ENCODE data around the gene MICOS13. TPM values are rescaled to one million over a fixed set of nuclear protein-coding genes. Genes with fewer than 3 reads are reported as not detected.

Gene MICOS13
- total RNA-seq, 1 donor from 2014 or later: 48.0 TPM

DNA sequence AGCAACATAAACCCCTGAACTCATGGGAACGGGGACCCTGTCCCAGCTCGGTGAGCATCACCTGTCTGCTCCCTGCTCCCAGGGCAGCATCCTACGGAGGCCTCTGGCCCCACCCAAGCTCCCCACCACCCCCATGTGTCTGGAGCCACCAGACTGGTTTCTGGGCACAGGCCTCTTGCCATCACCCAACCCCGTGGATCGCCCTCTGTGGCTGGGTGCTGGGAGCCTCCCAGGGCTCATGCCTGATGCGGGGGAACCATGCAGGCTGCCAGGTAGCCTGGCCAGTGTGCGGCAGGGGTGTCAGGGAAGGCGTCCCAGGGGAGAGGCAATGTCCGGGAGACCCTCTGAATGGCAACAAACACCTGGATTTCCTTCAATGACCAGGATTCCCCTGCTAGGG, 2.7 kb downstream of the MICOS13 start:
- DNase-seq (ENCODE audit: low read depth) (no peak), FAIRE-seq (no peak)
- peaks cover 5% of the 10 kb centered on the region for H3K36me3 Mint-ChIP-seq (ENCODE audit: low read depth, unreplicated experiment)
- Histone ChIP-seq H3K9ac (ENCODE audit: low read length) (no peak overlapping the region), H3K4me2 (ENCODE audit: low read length) (no peak overlapping the region), H3K36me3 (ENCODE audit: insufficient read depth, low read length) (no peaks in the 10 kb centered on the region), H2AFZ (ENCODE audit: low read depth, low read length) (no peak overlapping the region), H3K4me3 (ENCODE audit: insufficient read depth, low read depth, low read length) (no peak overlapping the region), H3K79me2 (ENCODE audit: insufficient read depth, low read length) (peaks cover 12% of the 10 kb centered on the region), H3K9me3 (ENCODE audit: insufficient read depth, low read depth, low read length) (no peaks in the 10 kb centered on the region), H4K20me1 (ENCODE audit: insufficient read depth, low read length) (peaks cover 6% of the 10 kb centered on the region), H3K27me3 (ENCODE audit: insufficient read depth, low read length) (no peaks in the 10 kb centered on the region), H3K27ac (ENCODE audit: low read depth, low read length) (no peak overlapping the region), H3K4me1 (ENCODE audit: insufficient read depth, low read length) (no peaks in the 10 kb centered on the region)
- H3K9me3 Mint-ChIP-seq (ENCODE audit: unreplicated experiment): no peaks in the 10 kb centered on the region
- no peaks in the 10 kb centered on the region for H3K27me3 Mint-ChIP-seq (ENCODE audit: low read depth, unreplicated experiment)
- H3K4me3 Mint-ChIP-seq (ENCODE audit: unreplicated experiment): peak overlapping the region; percentile 57
- H3K4me1 Mint-ChIP-seq (ENCODE audit: low read depth, unreplicated experiment): peaks cover 4% of the 10 kb centered on the region
- no peak overlapping the region for H3K27ac Mint-ChIP-seq (ENCODE audit: unreplicated experiment)
- TF ChIP-seq, protein P1, sequence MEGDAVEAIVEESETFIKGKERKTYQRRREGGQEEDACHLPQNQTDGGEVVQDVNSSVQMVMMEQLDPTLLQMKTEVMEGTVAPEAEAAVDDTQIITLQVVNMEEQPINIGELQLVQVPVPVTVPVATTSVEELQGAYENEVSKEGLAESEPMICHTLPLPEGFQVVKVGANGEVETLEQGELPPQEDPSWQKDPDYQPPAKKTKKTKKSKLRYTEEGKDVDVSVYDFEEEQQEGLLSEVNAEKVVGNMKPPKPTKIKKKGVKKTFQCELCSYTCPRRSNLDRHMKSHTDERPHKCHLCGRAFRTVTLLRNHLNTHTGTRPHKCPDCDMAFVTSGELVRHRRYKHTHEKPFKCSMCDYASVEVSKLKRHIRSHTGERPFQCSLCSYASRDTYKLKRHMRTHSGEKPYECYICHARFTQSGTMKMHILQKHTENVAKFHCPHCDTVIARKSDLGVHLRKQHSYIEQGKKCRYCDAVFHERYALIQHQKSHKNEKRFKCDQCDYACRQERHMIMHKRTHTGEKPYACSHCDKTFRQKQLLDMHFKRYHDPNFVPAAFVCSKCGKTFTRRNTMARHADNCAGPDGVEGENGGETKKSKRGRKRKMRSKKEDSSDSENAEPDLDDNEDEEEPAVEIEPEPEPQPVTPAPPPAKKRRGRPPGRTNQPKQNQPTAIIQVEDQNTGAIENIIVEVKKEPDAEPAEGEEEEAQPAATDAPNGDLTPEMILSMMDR (IDR thresholded peaks at IDR 0.05; ENCODE audit: insufficient read depth, low read depth, low read length): no peak
- no peak for TF ChIP-seq EZH2 (IDR thresholded peaks at IDR 0.05; ENCODE audit: insufficient read depth, low read length)

DNA sequence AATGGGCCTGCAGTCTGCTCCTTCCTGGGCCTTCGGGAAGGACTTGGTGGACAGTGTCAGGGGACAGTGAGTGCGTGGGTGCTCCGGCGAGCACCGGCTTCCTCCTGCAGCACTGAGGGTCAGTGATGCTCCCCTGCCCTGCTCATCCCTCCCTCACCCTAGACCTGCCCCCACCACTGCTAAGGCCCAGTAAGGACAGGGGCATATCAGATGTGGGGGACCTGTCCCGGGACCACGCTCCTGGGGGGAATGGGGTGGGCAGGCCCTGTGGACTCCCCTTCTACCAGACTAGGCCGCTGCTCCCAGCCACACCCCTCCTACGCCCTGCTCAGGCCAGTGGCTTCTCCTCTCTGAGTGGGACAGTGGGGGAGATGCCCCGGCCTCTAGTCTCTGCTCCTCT, 3.2 kb downstream of the MICOS13 start:
- no peaks in the 10 kb centered on the region for H3K9me3 ChIP-seq (ENCODE audit: insufficient read depth, low read depth, low read length)
- DNase-seq (ENCODE audit: low read depth) (no peak), FAIRE-seq (no peak)
- no peak overlapping the region for H3K27ac Mint-ChIP-seq (ENCODE audit: unreplicated experiment)
- no peak overlapping the region for H2AFZ ChIP-seq (ENCODE audit: low read depth, low read length)
- H3K9me3 Mint-ChIP-seq (ENCODE audit: unreplicated experiment): no peaks in the 10 kb centered on the region
- TF ChIP-seq, protein P1 (IDR thresholded peaks at IDR 0.05; ENCODE audit: insufficient read depth, low read depth, low read length): no peak
- TF ChIP-seq EZH2 (IDR thresholded peaks at IDR 0.05; ENCODE audit: insufficient read depth, low read length): no peak
- H3K36me3 Mint-ChIP-seq (ENCODE audit: low read depth, unreplicated experiment): peaks cover 5% of the 10 kb centered on the region
- H3K4me2 ChIP-seq (ENCODE audit: low read length): no peak overlapping the region
- no peak overlapping the region for H3K9ac ChIP-seq (ENCODE audit: low read length)
- H3K27me3 ChIP-seq (ENCODE audit: insufficient read depth, low read length): no peaks in the 10 kb centered on the region
- peaks cover 12% of the 10 kb centered on the region for H3K79me2 ChIP-seq (ENCODE audit: insufficient read depth, low read length)
- no peak overlapping the region for H3K27ac ChIP-seq (ENCODE audit: low read depth, low read length)
- H3K4me1 Mint-ChIP-seq (ENCODE audit: low read depth, unreplicated experiment): peaks cover 4% of the 10 kb centered on the region
- no peaks in the 10 kb centered on the region for H3K27me3 Mint-ChIP-seq (ENCODE audit: low read depth, unreplicated experiment)
- H3K36me3 ChIP-seq (ENCODE audit: insufficient read depth, low read length): no peaks in the 10 kb centered on the region
- no peak overlapping the region for H3K4me3 Mint-ChIP-seq (ENCODE audit: unreplicated experiment)
- H4K20me1 ChIP-seq (ENCODE audit: insufficient read depth, low read length): peaks cover 6% of the 10 kb centered on the region
- no peaks in the 10 kb centered on the region for H3K4me1 ChIP-seq (ENCODE audit: insufficient read depth, low read length)
- no peak overlapping the region for H3K4me3 ChIP-seq (ENCODE audit: insufficient read depth, low read depth, low read length)

DNA sequence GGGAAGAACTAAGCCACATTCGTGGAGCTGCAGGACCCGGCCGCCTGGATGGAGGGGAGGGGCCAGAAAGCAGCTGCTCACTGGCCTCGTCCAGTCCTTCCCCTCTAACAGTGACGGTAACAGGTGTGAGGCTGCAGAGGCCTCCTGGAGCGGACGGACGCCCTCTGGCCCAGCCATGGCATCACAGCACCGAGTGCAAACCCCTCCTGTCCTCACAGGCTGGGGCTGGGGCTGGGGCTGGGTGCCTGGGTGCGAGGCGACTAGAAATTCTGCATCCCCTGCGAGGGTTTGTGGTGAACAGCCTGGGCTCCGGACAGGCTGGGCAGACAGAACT, 3.6 kb downstream of the MICOS13 start:
- Mint-ChIP-seq H3K9me3 (ENCODE audit: unreplicated experiment) (no peaks in the 10 kb centered on the region), H3K27ac (ENCODE audit: unreplicated experiment) (no peak overlapping the region), H3K27me3 (ENCODE audit: low read depth, unreplicated experiment) (no peaks in the 10 kb centered on the region), H3K4me3 (ENCODE audit: unreplicated experiment) (no peak overlapping the region), H3K4me1 (ENCODE audit: low read depth, unreplicated experiment) (peaks cover 4% of the 10 kb centered on the region), H3K36me3 (ENCODE audit: low read depth, unreplicated experiment) (peaks cover 9% of the 10 kb centered on the region)
- no peak overlapping the region for H2AFZ ChIP-seq (ENCODE audit: low read depth, low read length)
- no peaks in the 10 kb centered on the region for H3K9me3 ChIP-seq (ENCODE audit: insufficient read depth, low read depth, low read length)
- no peaks in the 10 kb centered on the region for H3K4me1 ChIP-seq (ENCODE audit: insufficient read depth, low read length)
- DNase-seq (ENCODE audit: low read depth) (no peak), FAIRE-seq (no peak)
- H4K20me1 ChIP-seq (ENCODE audit: insufficient read depth, low read length): peaks cover 5% of the 10 kb centered on the region
- no peak overlapping the region for H3K4me3 ChIP-seq (ENCODE audit: insufficient read depth, low read depth, low read length)
- H3K27me3 ChIP-seq (ENCODE audit: insufficient read depth, low read length): no peaks in the 10 kb centered on the region
- no peak overlapping the region for H3K27ac ChIP-seq (ENCODE audit: low read depth, low read length)
- H3K9ac ChIP-seq (ENCODE audit: low read length): no peak overlapping the region
- no peak for TF ChIP-seq EZH2 (IDR thresholded peaks at IDR 0.05; ENCODE audit: insufficient read depth, low read length)
- TF ChIP-seq, protein P1 (IDR thresholded peaks at IDR 0.05; ENCODE audit: insufficient read depth, low read depth, low read length): no peak
- H3K79me2 ChIP-seq (ENCODE audit: insufficient read depth, low read length): peaks cover 12% of the 10 kb centered on the region
- no peaks in the 10 kb centered on the region for H3K36me3 ChIP-seq (ENCODE audit: insufficient read depth, low read length)
- no peak overlapping the region for H3K4me2 ChIP-seq (ENCODE audit: low read length)

Measured in astrocyte (in vitro differentiated cells and primary cell).